ENCODE data around the gene ANO1.
"Not testable (repeated sequence)": the region's sequence is repeated elsewhere in the genome, so short reads cannot be mapped to it uniquely, and the experiment has no call there.

Gene ANO1

DNA sequence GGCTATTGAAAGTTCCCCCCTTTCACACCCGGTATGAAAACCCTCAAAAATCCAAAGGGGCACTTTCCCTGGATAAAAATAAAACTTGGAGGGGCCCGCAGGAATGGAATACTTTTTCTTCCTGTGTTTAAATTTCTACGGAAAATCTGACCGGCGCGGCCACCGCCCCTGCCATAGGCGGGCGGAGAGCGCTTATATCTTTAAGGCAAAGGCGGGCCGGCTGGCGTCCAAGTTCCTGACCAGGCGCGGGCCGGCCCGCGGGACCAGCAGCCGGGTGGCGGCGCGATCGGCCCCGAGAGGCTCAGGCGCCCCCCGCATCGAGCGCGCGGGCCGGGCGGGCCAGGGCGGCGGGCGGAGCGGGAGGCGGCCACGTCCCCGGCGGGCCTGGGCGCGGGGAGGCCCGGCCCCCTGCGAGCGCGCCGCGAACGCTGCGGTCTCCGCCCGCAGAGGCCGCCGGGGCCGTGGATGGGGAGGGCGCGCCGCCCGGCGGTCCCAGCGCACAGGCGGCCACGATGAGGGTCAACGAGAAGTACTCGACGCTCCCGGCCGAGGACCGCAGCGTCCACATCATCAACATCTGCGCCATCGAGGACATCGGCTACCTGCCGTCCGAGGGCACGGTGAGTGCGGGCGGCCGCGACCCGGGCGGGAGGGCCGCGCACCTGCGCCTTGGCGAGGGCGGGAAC, at the start of gene ANO1:
Gene ANO1 (plus strand): TSS at position 223 of the 686 bp plus-strand sequence. CDS start 290 bp downstream, at position 513.
- DNase-seq = peak; percentile 50

DNA sequence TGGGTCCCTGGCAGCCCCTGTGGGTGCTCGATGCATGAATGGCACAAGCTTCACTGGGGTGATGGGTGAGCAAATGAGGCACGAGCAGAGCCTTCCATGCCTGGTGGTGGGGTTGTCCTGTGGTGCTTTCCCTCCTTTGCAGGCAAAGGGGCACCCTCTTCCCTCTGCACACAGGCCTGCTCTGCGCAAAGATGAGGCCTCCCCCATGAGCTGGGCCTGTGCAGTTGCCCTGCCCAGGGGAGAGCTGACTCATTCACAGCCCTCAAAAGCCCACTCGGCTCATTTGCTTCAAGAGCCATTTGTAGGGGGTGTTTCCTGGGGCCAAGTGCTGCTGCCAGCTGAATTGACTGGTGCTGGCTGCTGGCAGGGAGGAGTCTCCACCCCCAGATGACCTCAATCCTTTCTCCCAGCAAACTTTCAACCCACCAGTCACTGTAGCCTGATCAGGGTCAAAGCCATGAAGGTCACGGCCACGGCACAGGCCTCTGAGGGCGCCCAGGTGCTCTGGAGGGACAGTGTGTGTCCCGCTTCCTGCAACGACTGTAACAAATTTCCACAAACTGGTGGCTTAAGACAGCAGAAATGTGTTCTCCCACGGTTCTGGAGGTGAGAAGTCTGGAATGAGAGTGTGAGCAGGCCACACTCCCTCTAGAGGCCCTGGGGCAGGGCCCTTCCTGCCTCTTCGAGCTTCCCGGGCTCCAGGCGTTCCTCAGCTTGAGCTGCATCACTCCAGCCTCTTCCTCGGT, 48.8 kb upstream of the ANO1 start:
- DNase-seq = no peak

DNA sequence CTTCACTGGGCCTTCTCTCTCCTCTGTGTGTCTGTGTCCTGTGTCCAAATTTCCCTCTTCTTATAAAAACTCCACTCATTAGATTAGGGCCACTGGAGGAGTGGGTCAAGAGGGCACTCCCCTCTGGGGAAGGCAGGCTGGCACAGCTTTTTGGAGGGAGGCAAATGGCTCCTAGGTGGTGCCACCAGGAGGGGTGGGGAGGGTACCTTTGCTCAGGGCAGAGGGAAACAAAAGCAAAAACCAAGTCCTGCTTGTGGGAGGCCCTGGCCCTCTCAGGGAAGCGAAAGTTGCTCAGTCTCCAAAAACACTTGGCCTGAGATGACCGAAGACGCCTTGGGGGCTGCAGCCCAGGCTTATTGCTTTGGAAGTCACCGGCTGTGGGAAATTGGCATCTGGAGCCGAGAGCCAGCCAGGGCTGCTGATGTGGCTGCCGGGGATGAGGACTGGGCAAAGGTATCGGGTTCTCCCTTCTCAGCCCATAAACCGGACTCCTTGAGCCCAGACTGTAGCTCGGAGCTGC, 48.2 kb upstream of the ANO1 start:
- DNase-seq = no peak

DNA sequence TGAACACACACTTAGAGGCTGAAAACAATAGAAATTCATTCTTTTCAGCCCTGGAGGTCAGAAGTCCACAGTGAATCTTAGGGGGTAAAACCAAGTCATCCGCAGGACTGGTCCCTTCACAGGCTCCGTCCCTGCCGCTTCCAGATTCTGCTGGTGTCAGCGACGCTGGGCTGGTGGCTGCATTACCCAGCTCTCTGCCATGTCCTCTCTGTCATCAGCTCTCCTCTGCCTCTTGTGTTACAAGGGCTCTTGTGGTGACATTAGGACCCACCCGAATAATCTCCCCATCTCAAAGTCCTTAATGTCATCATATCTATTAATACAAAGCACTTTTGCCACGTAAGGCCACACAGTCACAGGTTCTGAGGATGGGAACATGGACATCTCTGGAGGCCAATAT, 47.7 kb upstream of the ANO1 start:
- no peak for DNase-seq

DNA sequence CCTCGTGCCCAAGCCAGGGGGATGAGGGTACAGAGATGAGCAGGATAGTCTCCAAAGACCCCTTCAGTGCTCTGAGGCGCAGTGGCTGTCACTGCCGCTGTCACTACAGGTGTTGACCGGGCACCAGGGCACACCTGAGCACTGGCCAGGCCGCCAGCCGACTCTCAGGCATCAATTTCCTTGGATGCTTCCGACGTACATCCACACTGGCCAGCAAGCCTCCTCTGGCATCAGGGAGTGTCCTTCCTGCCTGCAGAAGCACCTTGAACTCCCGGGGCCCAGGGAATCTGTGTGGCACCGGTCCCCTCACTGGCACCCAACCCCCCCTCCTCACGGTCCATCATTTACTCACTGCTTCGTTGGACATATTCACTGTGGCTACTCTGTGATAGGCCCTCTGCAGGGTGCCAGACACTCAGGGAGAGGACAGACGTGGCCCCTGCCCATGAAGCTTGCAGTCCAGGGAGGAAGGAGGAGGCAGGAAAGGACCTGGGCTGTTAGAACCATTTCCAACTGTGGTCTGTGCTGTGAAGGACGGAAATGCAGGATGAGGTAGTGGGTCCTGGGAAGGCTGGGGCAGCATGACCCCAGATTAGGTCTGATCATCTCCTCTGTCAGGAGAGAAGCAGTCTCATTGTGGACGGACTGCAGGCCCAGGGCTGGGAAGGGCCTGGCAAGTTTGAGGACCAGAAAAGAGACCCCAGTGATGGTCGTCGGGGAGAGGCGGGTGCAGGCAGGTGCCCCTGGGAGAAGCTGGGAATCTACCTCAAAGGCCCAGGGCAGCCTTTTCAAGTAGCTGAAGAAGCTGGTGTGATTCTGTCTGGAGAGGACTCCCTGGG, 46.3 kb upstream of the ANO1 start:
- DNase-seq = no peak

DNA sequence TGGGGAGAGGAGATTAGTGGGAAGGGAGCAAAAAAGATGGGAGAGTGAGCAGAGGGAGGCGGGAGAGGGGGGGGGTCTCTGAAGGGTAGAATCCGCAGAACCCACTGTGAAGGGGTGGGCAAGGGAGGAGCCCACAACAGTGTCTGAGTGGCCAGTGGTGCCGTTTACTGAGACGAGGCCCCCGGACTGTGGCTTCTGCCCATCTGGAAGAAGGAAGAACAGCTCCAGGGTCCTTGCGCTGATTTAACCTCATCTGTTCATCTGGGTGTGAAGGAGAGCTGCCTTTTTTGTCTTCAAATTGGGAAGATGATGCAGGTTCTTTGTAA, 45.7 kb upstream of the ANO1 start:
- no peak for DNase-seq

DNA sequence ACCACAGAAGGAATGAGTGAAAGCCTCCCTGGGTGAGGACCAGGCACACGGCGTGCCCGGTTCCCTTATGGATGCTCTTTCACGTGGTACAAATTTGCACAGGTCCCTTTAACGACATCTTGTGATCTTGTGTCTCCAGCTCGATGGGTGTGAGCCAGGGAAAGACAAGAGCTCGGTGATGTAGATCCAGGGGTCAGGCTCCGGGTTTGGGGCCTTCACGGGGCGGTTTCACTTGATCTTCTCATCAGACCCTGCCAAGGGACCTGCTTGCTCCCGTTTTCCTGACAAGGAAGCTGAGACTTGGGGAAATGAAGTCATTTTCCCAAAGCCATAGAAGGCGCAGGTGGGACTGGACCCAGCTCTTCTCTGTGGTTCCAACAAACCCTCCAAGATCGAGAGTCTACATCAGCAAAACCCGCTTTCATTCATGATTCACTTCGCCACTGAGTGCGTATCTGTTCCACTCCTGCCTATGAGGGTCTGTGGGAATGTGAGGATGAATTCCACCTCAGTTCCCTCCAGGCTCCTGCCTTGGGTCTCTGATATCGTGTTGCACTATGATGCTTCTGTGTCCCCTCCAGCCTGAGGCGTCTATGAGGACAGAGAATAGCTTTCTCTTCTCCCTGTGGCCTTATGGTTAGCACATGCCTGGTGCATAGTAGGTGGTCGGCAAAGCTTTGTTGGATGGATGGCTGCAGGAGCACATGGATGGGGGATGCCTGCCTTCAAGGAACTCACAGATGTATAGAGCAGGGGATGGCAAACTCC, 45.0 kb upstream of the ANO1 start:
- DNase-seq = no peak

DNA sequence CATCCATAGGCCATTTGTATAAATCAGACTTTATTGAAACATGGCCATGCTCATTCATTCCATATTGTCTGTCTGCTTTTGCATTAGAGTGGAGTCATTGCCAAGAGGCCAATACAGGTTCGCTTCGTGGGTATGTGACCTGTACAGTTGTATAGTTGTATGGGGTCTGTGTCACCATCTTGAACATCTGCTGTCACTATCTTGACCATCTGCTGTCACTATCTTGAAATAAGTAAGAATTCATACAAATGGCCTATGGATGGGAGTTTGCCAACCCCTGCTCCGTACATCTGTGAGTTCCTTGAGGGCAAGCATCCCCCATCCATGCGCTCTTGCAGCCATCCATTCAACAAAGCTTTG, 44.4 kb upstream of the ANO1 start:
- no peak for DNase-seq

DNA sequence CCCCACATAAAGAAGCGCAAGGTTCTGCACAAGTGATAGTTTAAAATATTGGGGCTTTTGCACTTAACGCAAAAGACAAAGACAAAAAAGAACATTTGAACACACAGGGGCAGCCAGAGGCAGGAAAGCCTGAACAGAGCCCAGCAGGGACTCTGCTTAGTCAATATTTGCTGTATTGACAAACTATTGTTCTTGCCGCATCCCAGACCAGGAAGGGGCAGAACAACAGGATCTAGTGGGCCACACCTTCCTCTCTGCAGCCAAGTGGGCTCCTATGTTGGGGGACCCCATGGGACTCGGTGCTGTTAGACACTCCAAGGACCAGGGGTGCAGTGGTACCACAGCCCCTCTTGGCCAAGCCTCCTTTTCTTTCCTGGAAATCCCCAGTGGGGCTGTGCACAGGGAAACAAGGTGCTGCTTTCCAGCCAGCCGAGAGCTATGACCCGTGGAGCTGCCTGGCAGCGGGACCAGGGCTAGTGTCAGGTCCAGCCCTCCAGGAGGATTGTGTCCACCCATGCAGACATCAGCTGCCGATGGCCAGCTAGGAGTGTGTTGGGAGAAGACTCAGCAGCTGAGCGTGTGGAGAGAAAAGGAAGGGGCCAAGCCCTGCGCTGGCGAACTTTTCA, 43.3 kb upstream of the ANO1 start:
- no peak for DNase-seq

DNA sequence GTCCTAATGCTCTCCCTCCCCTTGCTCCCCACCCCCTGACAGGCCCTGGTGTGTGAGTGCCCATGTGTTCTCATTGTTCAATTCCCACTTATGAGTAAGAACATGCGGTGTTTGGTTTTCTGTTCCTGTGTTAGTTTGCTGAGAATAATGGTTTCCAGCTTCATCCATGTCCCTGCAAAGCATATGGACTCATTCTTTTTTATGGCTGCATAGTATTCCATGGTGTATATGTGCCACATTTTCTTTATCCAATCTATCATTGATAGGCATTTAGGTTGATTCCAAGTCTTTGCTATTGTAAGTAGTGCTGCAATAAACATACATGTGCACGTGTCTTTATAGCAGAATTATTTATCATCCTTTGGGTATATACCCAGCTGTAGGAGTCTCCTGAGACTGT, 42.5 kb upstream of the ANO1 start:
- DNase-seq = not testable (repeated sequence)

DNA sequence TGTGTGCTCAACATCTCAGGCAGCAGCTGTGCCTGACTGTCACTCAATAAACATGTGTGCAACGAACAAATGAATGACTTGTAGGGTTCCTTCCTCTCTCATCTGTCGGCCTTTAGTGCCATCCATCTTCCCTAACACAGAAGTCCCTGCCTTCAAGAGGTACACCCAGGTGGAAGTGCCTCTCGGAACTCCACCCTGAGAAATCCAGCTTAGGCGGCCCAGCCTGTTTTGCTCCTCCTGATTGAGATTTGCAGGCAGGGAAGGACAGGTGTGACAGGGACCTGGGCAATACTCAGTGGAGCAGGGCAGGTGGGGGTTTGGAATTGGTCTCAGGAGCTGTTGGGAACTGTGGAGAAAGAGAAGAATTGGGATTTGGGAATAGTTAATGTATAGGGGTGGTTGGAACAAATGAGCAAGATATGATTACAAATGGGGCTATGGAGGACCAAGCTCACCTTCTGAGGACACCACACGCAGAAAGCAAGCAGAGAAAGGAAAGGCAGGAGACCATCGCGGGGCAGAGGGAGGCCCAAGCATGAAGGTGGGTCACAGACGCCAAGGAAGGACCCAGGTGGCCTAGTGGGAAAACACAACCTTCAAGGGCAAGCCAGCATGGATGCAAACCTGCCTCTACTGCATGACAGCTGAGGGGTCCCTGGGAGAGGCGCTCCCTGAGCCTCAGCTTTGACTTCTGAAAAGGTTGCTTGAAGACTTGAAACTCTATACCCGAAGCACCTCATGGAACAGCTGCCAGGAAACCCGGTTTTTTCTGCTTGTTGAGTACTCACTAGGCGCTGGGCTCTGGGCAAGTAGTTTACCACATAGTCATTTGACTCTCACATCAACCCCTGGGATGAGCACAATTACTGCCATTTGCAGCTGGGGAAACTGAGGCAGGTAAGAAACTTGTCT, 40.9 kb upstream of the ANO1 start:
- DNase-seq = peak; percentile 31

DNA sequence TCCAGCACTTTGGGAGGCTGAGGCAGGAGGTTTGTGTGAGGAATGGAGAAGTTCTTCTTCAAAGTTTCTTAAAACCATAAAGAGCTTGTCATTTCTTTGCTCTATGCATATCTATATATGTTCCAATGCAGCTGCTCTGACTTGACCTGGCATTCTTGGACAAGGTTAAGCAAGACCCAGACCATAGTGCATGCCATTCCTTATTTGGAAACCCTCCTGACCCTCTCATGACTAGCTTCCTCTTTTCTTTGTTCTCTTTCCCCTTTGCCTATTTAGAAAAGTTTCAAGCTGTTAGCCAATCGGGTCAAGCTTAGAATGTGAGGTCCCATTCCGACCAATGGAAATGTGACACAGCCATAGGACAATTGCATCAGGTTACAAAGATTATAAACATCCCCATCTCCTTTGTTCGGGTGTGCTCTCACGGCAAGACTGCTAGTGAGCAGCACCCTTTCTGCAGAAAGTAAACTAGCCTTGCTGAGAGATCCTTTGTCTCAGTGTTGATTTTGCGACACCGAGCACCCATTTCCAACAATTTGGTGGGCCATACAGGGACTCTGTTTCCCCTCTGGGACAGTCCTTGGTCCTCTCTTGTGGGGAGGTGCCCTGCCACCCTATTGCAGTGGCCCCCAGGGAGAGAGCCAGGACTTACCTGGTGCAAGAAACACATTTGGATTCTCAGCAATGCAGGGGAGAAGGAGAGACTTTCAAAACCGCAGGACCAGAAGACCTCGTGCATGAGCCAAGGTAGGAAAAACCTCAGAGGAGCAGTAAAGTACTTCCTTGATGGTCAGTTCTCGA, 39.9 kb upstream of the ANO1 start:
- DNase-seq = no peak

DNA sequence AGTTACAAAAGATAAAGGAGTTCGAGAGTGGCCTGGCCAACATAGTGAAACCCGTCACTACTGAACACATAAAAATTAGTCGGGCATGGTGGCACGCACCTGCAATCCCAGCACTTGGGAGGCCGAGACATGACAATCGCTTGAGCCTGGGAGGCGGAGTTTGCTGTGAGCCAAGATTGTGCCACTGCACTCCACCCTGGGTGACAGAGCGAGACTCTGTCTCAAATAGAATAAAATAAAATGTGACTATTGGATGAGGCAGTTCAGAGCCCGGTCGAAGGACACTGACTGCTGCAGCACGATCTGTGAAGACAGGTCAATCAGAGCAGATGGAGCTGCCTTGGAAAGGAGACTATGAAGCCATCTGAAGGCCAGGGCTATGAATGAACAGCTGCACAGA, 37.7 kb upstream of the ANO1 start:
- no peak for DNase-seq

DNA sequence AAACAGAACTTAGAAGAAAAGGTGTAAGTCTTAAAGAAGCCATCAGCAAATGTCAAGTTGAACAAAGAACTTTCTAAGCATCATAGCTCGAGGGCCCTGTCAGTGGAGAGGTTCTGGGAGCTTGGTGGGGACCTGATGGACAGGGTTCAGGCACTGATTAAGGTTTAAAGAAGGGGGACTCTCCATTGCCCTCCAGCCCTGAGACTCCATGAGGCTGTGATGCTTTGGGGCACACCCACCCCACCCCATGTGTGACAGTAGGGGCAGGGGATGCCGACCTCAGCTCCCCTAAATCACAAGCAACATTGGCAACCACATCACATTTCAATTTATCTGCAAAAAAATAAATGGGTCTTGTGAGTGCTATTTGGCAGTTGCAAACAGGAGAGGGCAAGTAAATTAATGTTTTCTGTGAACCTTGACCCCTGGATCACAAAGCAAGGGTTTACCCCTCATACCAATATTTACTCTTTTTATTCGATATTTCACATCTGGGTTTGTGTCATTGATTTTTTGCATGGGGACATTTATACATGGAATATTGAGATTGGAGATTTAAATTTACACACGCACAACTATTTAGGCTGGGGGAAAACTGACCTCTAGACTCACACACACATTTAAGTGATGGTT, 37.1 kb upstream of the ANO1 start:
- peak; percentile 16 for DNase-seq

DNA sequence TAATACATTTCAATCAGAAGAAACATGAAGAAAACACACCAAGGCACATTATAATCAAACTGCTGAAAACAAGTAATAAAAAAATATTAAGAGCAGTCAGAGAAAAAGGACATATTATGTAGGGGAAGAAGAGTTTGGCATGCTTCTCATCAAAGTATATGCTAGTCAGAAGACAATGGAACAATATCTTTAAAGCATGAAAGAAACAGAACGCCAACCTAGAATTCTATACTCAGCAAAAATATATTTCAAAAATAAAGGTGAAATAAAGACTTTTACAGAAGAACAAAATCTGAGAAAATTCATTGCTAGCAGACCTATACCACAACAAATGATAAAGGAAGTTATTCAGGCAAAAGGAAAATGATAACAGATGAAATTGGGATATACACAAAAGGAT, 34.6 kb upstream of the ANO1 start:
- no peak for DNase-seq

DNA sequence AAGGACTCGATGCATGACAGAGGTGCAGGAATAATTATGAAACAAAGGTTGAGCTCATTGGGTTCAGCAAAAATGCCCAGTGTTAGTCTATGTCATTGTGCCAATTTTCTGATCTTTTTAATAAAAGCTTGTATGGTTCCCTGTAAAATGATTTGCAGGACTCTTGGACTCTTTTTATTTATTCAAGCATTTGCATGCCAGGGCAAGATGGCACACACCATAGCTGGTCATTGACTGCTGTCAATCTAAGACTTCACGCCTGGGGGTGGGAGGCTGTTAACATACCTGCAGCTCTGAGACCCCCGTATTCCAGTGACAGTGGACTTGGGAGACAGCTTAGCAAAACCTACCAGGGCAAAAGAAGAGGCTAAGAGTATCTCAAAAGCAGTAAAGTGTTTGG, 32.0 kb upstream of the ANO1 start:
- peak; percentile 21 for DNase-seq

DNA sequence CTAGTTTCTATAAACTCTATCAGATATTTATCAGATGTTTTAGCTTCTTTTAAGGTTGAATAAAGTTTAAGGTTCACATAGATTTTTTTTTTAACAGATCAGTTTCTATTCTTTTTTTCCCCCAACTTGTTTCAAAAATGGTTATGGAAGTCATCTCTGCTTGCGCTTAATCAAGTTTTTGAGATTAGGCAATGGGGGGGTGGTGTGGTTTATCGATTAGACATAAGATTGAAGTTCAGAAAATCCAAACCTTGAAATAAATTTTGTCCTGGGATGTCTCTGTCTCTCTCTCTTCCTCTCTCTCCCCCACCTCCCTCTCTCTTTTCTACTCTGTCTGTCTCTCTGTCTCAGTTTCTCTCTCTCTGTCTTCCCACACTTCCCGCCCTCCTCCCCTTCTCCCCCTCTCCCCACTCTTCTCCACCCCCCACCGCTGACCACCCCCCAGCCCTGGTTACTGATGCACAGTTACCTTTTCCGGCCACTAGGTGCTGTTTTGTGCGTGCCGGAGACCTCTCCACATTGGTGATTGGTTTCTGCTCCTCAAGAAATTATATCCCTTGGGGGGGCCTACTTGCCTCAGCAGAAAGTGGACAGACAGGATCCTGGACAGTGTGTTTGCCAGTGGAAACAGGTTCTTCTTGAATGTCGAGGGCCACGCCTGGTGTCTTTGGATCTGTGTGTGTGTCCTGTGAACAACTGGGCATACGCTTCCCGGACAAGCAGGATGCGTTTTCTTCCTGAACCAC, 29.7 kb upstream of the ANO1 start:
- peak; percentile 71 for DNase-seq

DNA sequence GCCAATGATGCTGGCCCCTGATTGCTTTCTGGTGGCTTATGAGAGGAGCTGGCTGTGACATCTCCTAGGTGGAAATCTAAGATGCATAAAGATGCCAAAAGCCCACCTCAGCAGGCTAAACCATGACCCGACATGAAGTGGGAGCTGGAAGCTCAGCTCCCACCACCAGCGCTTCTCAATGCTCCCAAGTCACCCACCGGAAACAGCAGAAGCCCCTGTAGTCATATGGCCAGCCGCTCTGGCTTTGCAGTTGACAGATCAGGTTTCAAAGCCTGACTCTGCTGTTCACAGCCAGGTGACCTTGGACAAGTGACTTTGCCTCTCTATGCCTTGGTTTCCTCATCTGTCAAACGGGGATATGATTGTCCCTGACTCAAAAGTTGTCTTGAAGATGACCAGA, 29.1 kb upstream of the ANO1 start:
- peak; percentile 48 for DNase-seq

DNA sequence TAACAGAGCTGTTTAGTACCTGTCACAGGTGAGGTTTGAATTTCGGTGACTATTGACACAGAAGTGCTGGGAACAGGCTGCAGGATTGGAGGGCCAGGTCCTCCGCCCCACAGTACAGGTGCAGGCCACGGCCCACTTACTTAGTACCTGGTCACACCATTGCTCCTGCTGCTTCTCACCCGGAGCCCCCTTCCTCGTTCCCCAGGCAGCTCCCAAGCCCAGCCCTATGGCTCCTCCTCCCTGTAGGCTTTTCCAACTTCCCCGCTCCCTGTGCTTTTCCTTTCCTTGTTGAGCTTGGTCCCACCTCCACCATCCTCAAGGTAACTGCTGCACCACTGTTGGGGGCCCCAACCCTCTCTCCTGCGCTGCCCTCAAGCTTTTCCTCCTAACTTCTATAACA, 27.9 kb upstream of the ANO1 start:
- peak; percentile 33 for DNase-seq
